Mucosa of rectum (tissue), 2 donors: ENCODE data around the gene TSR2.

Experiments
- H3K27ac ChIP-seq, 2 donors: one replicate each; pipeline ENCODE4 v1.7.0; 2013; ENCODE audit warnings: inconsistent platforms in 2 of 2, low read depth in 2 of 2, low read length in 2 of 2
- H3K27me3 ChIP-seq, 2 donors: one replicate each; pipeline ENCODE4 v1.7.0; 2013; ENCODE audit warnings: low read length in 2 of 2; ENCODE audit not compliant: control insufficient read depth in 2 of 2, insufficient read depth in 2 of 2
- H3K36me3 ChIP-seq, 2 donors: one replicate each; pipeline ENCODE4 v1.7.0; 2013; ENCODE audit warnings: low read length in 2 of 2; ENCODE audit not compliant: control insufficient read depth in 2 of 2, insufficient read depth in 2 of 2
- H3K4me1 ChIP-seq, 2 donors: one replicate each; pipeline ENCODE4 v1.7.0; 2013; ENCODE audit warnings: low read length in 2 of 2, mild to moderate bottlenecking in 1 of 2; ENCODE audit not compliant: control insufficient read depth in 2 of 2, insufficient read depth in 2 of 2
- H3K4me3 ChIP-seq, 2 donors: one replicate each; pipeline ENCODE4 v1.7.0; 2013; ENCODE audit warnings: low read length in 2 of 2
- H3K9ac ChIP-seq, 2 donors: one replicate each; pipeline ENCODE4 v1.7.0; 2013; ENCODE audit warnings: low read length in 2 of 2, low read depth in 1 of 2, mild to moderate bottlenecking in 1 of 2
- H3K9me3 ChIP-seq, 2 donors: one replicate each; pipeline ENCODE4 v1.7.0; 2013; ENCODE audit warnings: low read length in 2 of 2; ENCODE audit not compliant: control insufficient read depth in 2 of 2
- donor health status: healthy.
- donor health status: Normal muscosa, but diverticular disease.

TSR2 gene

GRCh38 chrX:54439960-54440871, at the start of gene TSR2:
TSR2 (plus strand) TSS chrX:54440404; CDS start chrX:54440422, 18 bp downstream.
- peak within 1 kb of the TSS; percentile 87 to 93 for H3K4me3 ChIP-seq
- H3K9ac ChIP-seq: peak within 1 kb of the TSS; percentile 56 to 73
- H3K27ac ChIP-seq: peak within 1 kb of the TSS in 1 of 2 donors; percentile 9
- H3K9me3 ChIP-seq: no peaks in the 10 kb centered on the region
- peaks cover 0 to 11% of the 10 kb centered on the region in 2 donors for H3K36me3 ChIP-seq
- peaks cover 6 to 7% of the 10 kb centered on the region in 2 donors for H3K4me1 ChIP-seq
- H3K27me3 ChIP-seq: peaks cover 0 to 4% of the 10 kb centered on the region in 2 donors

- no peak overlapping the region for H3K4me3 ChIP-seq
- H3K36me3 ChIP-seq: no peaks in the 10 kb centered on the region
- no peaks in the 10 kb centered on the region for H3K9me3 ChIP-seq
- H3K27ac ChIP-seq: no peak overlapping the region
- H3K27me3 ChIP-seq: no peaks in the 10 kb centered on the region
- no peak overlapping the region for H3K9ac ChIP-seq
- H3K4me1 ChIP-seq: no peaks in the 10 kb centered on the region
Observed at GRCh38 chrX:54397113-54397512, 43.1 kb upstream of the TSR2 start.

GRCh38 chrX:54407266-54407665, 32.9 kb upstream of the TSR2 start:
- Histone ChIP-seq H3K27me3 (peaks cover 0 to 4% of the 10 kb centered on the region in 2 donors), H3K36me3 (no peaks in the 10 kb centered on the region), H3K4me3 (no peak overlapping the region), H3K27ac (no peak overlapping the region), H3K4me1 (no peaks in the 10 kb centered on the region), H3K9ac (no peak overlapping the region), H3K9me3 (no peaks in the 10 kb centered on the region)

- no peaks in the 10 kb centered on the region for H3K36me3 ChIP-seq
- H3K9ac ChIP-seq: no peak overlapping the region
- H3K4me3 ChIP-seq: no peak overlapping the region
- no peak overlapping the region for H3K27ac ChIP-seq
- no peaks in the 10 kb centered on the region for H3K4me1 ChIP-seq
- no peaks in the 10 kb centered on the region for H3K9me3 ChIP-seq
- peaks cover 4 to 9% of the 10 kb centered on the region in 2 donors for H3K27me3 ChIP-seq
Observed at GRCh38 chrX:54411732-54412131, 28.5 kb upstream of the TSR2 start.

- H3K9me3 ChIP-seq: no peaks in the 10 kb centered on the region
- no peak overlapping the region for H3K4me3 ChIP-seq
- no peaks in the 10 kb centered on the region for H3K36me3 ChIP-seq
- peaks cover 4 to 9% of the 10 kb centered on the region in 2 donors for H3K27me3 ChIP-seq
- no peak overlapping the region for H3K27ac ChIP-seq
- no peaks in the 10 kb centered on the region for H3K4me1 ChIP-seq
- no peak overlapping the region for H3K9ac ChIP-seq
Observed at GRCh38 chrX:54413753-54414152, 26.5 kb upstream of the TSR2 start.

GRCh38 chrX:54415534-54416350, 24.5 kb upstream of the TSR2 start:
- no peaks in the 10 kb centered on the region for H3K4me1 ChIP-seq
- no peaks in the 10 kb centered on the region for H3K36me3 ChIP-seq
- no peak overlapping the region for H3K9ac ChIP-seq
- H3K9me3 ChIP-seq: no peaks in the 10 kb centered on the region
- H3K4me3 ChIP-seq: no peak overlapping the region
- H3K27ac ChIP-seq: no peak overlapping the region
- H3K27me3 ChIP-seq: peaks cover 4 to 7% of the 10 kb centered on the region in 2 donors

- Histone ChIP-seq H3K4me1 (no peaks in the 10 kb centered on the region), H3K9me3 (no peaks in the 10 kb centered on the region), H3K27ac (no peak overlapping the region), H3K36me3 (no peaks in the 10 kb centered on the region), H3K27me3 (peaks cover 4 to 7% of the 10 kb centered on the region in 2 donors), H3K9ac (no peak overlapping the region), H3K4me3 (no peak overlapping the region)
Observed at GRCh38 chrX:54416965-54417364, 23.2 kb upstream of the TSR2 start.

GRCh38 chrX:54419559-54420302, 20.5 kb upstream of the TSR2 start:
- Histone ChIP-seq H3K36me3 (no peaks in the 10 kb centered on the region), H3K27me3 (peaks cover 0 to 3% of the 10 kb centered on the region in 2 donors), H3K9me3 (no peaks in the 10 kb centered on the region), H3K27ac (no peak overlapping the region), H3K9ac (no peak overlapping the region), H3K4me3 (no peak overlapping the region), H3K4me1 (no peaks in the 10 kb centered on the region)

- Histone ChIP-seq H3K9ac (no peak overlapping the region), H3K27ac (no peak overlapping the region), H3K9me3 (no peaks in the 10 kb centered on the region), H3K4me1 (no peaks in the 10 kb centered on the region), H3K4me3 (no peak overlapping the region), H3K27me3 (no peaks in the 10 kb centered on the region), H3K36me3 (no peaks in the 10 kb centered on the region)
Observed at GRCh38 chrX:54422168-54422567, 18.0 kb upstream of the TSR2 start.
